GM04503 (cell line): ENCODE results near the gene FLT3LG.

Experiments
- DNase-seq: peaks from one replicate; pipeline ENCODE4 v3.0.0-alpha.2; 2012; ENCODE audit warnings: low read depth

FLT3LG gene, protein sequence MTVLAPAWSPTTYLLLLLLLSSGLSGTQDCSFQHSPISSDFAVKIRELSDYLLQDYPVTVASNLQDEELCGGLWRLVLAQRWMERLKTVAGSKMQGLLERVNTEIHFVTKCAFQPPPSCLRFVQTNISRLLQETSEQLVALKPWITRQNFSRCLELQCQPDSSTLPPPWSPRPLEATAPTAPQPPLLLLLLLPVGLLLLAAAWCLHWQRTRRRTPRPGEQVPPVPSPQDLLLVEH

DNA sequence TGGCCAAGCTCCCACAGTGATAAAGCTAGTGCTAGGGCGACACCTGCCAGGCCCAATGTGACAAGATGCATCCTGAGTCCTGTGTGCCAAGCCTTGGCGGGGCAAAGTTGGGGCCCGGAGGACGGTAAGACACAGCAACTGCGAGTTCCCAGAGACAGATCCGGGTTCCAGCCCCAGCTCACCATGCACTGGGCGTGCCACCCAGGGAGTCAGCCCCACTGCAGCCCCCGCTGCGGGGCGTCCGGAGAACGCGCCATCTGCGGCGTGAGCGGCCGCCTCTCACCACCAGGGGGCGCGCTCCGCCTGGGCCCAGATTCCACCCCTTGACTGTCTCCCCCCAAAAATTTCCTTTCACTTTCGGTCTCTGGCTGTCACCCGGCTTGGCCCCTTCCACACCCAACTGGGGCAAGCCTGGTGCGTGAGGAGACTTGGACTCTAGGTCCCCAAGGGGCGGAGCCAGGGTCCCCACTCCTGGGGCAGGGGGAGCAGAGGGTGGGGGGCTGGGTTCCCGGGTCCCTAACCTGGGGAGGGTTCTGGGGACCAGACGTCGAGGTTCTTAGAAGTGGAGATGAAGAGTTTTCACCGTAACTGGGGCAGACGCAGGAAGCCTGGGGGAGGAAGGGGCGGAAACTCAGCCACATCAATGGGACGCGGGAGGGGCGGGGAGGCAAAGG is at the start of gene FLT3LG:
Gene FLT3LG, plus strand, starts transcription at position 348 of the 674 bp plus-strand sequence. CDS start 425 bp downstream, outside the sequence.
- DNase-seq = no peak

DNA sequence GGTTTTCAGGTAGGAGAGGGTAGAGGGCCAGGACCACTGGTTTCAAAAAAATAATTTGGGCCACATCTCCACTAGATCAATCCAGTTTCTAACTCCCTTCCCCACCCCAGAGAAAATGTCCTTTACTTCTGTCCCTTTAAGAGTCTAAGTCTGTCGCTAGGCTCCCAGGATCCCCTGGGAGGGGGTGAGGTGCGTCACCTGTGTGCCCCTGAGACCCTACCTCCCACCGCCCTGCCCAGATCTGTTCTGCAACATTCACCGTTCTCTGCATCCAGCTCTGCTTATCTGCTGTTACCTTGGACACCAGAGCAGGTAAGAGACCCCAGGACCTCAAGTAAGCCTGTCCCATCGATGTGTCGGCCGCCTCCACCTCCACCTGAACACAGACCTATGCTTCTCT is 48.8 kb upstream of the FLT3LG start, which contains the start of gene GFY:
Gene GFY, plus strand, starts transcription at position 211 of the 400 bp plus-strand sequence. CDS start 1,043 bp downstream, outside the sequence.
- no peak for DNase-seq

DNA sequence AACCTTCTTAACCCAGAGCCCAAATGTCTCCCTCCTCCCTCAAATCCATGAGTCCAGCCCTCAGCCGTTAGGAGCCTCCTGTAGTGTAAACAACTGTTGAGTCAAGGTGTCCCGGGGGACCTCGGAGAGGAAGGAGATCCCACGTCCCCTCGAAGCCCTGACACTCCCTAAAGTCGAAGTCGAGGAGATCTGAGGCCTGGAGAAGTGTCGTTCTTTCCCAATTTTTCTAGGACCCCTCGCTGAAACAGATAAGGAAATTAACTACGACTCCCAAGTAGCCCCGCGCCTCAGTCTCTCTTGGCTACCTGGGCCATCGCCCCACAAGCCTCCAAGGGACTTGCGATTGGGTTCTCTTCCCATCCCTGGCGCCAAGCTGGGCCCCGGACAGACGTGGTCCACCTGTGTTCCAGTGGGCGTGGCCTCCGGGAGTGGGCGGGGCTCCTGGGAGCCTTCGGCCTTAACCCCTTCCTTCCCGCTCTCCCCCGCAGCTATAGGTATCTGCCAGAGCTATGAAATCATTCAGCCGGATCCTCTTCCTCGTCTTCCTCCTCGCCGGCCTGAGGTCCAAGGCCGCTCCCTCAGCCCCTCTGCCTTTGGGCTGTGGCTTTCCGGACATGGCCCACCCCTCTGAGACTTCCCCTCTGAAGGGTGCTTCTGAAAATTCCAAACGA is 48.0 kb upstream of the FLT3LG start:
- no peak for DNase-seq

- no peak for DNase-seq
These were observed 46.7 kb upstream of the FLT3LG start for GRCh38 chr19:49427339-49427738.

DNA sequence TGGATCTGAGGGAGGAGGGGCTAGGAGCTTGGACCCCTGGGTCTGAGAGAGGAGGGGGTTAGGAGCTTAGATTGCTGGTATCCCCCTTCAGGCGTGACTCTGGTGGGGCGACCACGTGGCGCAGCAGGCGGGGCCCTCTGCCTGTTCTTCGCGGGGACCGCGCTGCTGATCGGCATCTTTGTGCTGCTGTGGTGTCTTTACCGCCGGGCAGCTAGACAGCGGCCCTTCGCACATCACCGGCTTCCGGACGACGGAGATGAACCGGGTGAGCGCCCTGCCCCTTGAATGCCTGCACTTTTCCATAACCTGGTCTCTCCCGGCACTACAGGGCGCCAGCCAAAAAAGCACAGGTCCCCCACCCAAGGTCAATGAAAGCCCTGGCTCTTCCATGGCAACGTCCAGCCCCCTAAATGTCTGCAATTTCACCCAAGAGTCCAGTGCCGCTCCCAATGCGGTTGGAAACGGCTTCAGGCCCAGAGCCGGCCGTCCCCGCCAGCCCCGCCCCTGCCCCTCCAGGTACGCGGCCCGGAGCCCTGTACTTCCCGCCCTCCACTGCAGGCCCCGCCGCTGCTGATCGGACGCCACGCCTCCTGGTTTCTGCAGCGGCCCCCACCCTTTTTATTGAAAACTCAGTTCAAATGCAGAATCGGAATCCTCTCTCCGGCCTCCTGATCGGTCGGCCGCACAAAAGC is 46.0 kb upstream of the FLT3LG start:
- no peak for DNase-seq

GRCh38 chr19:49428547-49429451 is 45.2 kb upstream of the FLT3LG start:
- no peak for DNase-seq

DNA sequence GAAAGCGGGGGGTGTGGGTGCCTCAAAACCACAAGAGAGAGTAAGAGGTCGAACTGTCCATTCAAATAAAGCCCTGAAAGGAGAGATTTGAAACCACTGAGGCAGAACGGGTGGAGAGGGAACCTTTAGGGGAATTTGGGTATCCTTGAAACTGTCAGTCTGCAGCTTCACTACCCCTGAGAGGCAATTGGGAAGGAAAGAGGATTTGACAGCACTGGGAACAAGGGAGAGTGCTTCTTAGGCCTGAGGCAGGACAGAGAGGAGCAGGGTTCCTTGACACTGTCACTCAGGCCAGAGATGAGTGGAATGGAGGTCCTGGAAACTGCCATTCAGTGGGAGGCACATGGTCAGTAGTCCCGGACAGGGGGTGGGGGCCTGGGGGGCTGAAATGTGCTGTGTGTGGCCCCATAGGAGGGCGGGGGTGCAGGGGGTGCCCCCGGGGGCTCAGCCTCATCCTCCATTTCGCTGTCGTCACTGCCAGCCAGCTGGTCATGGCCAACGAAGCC is 43.8 kb upstream of the FLT3LG start:
- DNase-seq = no peak

- DNase-seq = no peak
These were observed 43.2 kb upstream of the FLT3LG start for GRCh38 chr19:49430678-49431329.

GRCh38 chr19:49431330-49431749 is 42.7 kb upstream of the FLT3LG start:
- DNase-seq = no peak

DNA sequence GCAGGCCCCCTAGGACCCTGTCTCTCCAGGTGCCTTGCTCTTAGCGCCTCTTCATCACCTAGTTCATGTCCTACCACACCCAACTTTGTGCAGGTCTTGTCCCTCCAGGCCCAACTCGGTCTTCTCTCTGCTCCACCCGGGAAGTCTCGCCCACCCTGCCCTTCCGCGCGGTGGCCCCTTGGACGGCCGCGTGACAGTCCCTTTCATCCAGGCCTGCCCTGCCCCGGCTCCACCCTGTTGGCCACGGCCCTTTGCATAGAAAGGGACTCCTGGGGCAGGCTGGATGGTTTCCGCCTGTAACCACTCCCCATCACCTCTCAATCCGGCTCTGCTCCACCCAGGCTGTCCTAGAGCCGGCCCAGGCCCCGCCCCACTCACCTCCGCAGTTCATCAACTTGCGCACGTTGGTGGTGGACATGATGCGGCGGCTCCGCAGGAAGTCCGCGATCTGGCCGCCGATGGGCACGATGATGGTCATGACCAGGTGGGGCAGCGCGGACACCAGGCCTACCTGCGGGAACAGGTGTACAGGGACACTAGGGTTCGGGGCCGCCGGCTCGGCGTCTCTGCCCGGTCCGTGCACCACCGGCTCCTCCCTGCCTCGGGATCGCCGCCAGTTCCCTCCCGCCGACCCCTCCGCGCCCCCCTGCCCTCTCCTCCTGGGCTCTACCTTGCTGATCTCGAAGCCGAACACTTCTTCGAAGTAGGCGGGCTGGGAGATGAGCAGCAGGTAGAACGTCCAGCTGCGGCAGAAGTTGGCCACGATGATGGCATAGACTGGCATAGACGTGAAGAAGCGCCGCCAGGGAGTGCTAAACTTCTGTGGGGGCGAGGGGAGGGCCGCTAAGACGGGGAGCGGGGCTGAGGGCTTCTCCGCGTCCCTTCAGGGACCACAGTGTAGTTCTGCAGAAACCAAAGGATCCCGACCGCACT is 41.6 kb upstream of the FLT3LG start:
- no peak for DNase-seq

- no peak for DNase-seq
These were observed 40.6 kb upstream of the FLT3LG start for GRCh38 chr19:49433240-49433901.

GRCh38 chr19:49434907-49435583 is 39.0 kb upstream of the FLT3LG start:
- DNase-seq = no peak

DNA sequence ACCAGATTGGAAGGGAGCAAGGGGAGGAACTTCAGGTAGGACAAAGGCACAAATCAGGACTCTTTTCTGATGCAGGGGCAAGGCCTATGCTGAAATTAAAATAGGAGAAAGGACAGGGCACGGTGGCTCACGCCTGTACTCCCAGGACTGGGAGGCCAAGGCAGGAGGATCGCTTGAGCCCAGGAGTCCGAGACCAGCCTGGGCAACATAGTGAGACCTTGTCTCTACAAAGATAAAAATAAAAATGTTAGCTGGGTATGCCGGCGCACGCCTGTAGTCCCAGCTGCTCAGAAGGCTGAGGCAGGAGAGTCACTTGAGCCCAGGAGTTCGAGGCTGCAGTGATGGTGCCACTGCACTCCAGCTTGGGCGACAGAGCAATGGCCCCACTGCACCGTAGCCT is 38.3 kb upstream of the FLT3LG start:
- no peak for DNase-seq

- no peak for DNase-seq
These were observed 37.5 kb upstream of the FLT3LG start for GRCh38 chr19:49436381-49437017.

- DNase-seq = no peak
These were observed 36.8 kb upstream of the FLT3LG start for GRCh38 chr19:49437231-49437630.

DNA sequence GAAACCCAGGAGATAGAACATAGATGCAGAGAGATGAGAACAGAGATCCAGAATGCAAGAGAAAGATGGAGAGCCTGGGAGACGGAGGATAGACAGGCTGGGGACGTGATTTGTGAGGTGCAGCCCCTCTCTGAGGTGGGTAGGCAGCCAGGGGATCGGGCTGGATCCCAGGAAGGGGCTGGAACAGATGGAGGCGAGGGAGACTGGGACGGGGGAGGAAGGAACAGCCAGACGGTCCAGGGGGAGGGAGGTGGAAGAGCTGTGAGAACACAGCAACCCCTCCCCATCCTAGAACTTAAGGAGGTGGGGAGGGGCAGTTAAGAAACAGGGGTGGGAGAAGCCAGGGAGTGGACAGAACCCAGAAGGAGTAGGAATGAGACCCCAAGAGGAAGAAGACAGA is 35.8 kb upstream of the FLT3LG start:
- DNase-seq = no peak

- no peak for DNase-seq
These were observed 34.2 kb upstream of the FLT3LG start for GRCh38 chr19:49439836-49440235.
